PC-9 (cell line): ENCODE results near the gene SYF2.

Source experiments
- EZH2 ChIP-seq: fragments of 200-600 bp; sonication (generic); IDR thresholded peaks from 2 replicates; pipeline ENCODE4 v1.8.0; 2017; ENCODE audit warnings: antibody characterized with exemption, low read depth
- TF ChIP-seq, protein P1 (sequence below): fragments of 200-600 bp; sonication (generic); conservative IDR thresholded peaks from 2 replicates; pipeline ENCODE4 v1.6.1; 2017; ENCODE audit warnings: mixed run types, antibody characterized with exemption, mild to moderate bottlenecking, moderate library complexity

GRCh38 chr1:25209516-25209915 lies 22.8 kb downstream of the SYF2 start:
- TF ChIP-seq, protein P1, sequence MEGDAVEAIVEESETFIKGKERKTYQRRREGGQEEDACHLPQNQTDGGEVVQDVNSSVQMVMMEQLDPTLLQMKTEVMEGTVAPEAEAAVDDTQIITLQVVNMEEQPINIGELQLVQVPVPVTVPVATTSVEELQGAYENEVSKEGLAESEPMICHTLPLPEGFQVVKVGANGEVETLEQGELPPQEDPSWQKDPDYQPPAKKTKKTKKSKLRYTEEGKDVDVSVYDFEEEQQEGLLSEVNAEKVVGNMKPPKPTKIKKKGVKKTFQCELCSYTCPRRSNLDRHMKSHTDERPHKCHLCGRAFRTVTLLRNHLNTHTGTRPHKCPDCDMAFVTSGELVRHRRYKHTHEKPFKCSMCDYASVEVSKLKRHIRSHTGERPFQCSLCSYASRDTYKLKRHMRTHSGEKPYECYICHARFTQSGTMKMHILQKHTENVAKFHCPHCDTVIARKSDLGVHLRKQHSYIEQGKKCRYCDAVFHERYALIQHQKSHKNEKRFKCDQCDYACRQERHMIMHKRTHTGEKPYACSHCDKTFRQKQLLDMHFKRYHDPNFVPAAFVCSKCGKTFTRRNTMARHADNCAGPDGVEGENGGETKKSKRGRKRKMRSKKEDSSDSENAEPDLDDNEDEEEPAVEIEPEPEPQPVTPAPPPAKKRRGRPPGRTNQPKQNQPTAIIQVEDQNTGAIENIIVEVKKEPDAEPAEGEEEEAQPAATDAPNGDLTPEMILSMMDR: no peak
- no peak for TF ChIP-seq EZH2
